Adrenal gland (tissue), 5 donors: ENCODE results near the gene UNC13C.

Source experiments
- CTCF ChIP-seq, 6 experiments: fragments of 450-650 bp in 4 of 6; fragments of 200-600 bp in 2 of 6; sonication (generic) in 1 of 6; IDR thresholded peaks; 1 replicate in 5 of 6; 2 replicates in 1 of 6; pipeline versions ENCODE4 v1.5.1 to v1.8.0; 2016 to 2021; ENCODE audit warnings: antibody characterized with exemption in 6 of 6, mild to moderate bottlenecking in 2 of 6, moderate library complexity in 1 of 6
- POLR2A ChIP-seq, 2 donors: fragments of 450-650 bp; IDR thresholded peaks; one replicate each; pipeline ENCODE4 v1.6.1; 2017; ENCODE audit warnings: antibody characterized with exemption in 2 of 2, mild to moderate bottlenecking in 2 of 2, moderate library complexity in 1 of 2
- donor health status: DM: no; HTN: no; CAD: no.

DNA sequence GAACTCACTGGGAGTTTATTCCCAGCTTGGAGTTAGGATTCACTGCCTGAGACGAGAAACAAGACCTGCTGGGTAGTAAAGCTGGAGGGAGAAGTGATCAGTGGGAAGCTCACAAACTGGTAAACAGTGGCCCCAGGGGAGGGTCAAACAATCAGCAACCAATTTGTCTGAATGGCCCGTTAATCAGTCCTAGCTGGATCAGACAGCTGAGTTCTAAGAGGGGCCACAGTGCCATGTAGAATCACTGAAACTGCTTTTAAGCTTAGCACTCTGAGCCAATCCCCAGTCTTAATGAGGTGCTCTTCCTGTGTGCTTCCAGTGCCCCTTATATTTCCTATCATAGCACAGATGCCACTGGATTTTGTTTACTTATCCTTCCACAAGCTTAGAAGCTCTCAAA is 626.8 kb downstream of the UNC13C start:
- no peak for TF ChIP-seq CTCF (IDR thresholded peaks at IDR 0.05)
- TF ChIP-seq POLR2A (IDR thresholded peaks at IDR 0.05), result no peak
